GM19328 (cell line): ENCODE measurements around the gene SNX13.

Experiments
- ATAC-seq: cut with Tn5 transposase; IDR thresholded peaks from one replicate; pipeline ENCODE4 v1.9.1; 2021; ENCODE audit warnings: mild to moderate bottlenecking, moderate library complexity; ENCODE audit not compliant: unreplicated experiment

SNX13 gene

DNA sequence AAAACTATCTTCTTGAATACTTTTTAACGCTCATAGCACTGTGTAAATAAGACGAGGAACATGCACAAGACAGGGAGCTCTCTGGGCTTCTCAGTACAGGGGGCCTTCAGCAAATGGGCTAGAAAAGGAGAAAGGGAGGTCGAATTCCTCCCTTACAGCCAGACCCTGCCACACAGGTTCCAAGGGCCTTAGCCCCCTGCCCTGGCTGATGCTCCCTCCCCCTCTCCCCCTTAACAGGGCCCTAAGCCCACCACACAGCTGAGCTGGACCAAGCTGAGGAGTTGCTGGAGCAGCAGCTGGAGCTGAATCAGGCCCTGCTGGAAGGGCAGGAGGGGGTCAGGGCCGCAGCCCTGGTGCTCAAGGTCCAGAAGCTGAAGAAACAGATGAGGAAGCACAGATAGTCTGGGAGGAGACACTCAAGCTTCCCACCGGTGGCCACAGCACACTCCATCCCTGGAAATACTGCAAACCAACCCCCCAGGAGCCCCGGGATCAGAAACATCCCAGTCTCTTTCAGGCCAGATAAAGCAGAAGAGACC lies 153.9 kb downstream of the SNX13 start:
- ATAC-seq: no peak

DNA sequence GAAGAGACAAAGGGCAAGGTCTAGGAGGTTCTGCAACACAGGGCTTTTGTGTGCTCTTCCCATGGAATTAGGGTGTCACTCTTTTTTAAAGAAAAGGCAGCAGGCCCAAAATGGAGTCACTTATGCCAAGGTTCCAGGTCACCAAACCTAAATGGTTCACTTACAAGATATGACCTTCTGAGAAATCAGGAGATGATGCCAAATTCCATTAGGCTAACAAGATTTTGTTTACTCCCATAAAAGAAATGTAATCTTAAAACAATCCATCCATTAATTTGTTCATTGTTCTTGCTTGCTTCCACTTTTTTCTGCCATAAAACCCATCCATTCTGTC lies 158.1 kb downstream of the SNX13 start:
- no peak for ATAC-seq

DNA sequence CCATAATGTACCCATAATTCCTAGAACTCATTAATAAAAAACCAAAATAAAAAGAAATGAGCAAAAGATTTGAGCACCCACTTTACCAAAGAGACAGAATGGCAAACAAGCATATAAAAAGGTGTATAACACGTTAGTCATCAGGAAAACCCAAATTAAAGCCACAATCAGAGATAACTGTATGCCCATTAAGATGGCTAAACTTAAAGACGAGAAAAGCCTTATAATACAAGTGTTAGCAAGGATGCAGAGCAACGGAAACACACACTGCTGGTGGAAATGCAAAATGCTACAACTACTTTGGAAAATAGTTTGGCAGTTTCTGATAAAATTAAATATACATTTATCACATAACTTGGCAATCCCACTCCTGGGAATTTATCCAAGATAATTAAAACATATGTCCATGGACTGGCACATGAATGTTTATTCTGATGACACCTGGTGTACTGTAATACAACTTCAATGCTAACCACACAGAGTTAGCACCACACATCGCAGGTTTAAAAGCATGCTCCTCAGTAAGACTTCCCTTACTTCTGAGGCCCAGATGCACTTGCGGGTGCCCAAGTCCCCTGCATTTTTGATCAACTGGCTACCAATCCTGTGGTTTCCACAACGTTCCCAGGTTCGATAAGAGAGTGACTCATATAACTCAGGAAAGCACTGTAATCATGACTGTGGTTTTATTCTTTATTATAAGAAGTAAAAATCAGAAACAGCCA lies 158.6 kb downstream of the SNX13 start:
- no peak for ATAC-seq

DNA sequence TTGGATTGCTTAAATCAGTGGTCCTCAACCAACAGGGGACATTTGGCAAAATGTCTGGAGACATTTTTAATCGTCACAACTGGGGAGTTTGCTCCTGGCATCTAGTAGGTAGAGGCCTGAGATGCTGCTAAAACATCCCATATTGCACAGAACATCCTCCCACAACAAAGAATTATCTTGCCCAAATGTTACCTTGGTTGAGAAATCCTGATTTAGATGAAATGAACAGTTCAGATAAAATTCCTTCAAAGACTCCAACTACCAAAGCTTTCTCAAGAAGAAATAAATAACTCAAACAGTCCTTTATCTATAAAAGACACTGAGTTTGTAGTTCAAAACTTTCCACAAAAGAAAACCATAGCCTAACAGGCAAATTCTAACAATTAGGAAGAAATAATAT lies 160.9 kb downstream of the SNX13 start:
- ATAC-seq: no peak

- no peak for ATAC-seq
Measured at GRCh38 chr7:17774716-17775288, 165.5 kb downstream of the SNX13 start.

DNA sequence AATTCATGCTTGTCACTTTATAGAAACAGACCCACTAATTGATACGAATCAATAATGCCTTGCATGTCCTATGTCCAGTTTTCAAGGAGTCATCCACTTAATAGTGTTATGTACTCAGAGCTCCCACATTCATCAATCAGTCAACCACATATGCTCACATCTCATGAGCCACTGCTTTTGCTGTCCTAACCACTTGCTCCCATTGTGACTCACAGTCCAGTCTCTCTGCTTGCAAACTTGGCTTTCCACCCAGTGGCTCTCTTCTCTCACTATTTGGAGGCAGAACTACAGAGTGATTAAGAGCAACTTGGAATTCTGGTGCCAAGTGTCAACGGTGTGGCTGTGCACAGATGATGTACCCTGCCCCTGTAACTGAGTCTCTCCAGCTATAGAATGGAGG lies 166.0 kb downstream of the SNX13 start:
- no peak for ATAC-seq

GRCh38 chr7:17773289-17773626 lies 167.0 kb downstream of the SNX13 start:
- no peak for ATAC-seq

DNA sequence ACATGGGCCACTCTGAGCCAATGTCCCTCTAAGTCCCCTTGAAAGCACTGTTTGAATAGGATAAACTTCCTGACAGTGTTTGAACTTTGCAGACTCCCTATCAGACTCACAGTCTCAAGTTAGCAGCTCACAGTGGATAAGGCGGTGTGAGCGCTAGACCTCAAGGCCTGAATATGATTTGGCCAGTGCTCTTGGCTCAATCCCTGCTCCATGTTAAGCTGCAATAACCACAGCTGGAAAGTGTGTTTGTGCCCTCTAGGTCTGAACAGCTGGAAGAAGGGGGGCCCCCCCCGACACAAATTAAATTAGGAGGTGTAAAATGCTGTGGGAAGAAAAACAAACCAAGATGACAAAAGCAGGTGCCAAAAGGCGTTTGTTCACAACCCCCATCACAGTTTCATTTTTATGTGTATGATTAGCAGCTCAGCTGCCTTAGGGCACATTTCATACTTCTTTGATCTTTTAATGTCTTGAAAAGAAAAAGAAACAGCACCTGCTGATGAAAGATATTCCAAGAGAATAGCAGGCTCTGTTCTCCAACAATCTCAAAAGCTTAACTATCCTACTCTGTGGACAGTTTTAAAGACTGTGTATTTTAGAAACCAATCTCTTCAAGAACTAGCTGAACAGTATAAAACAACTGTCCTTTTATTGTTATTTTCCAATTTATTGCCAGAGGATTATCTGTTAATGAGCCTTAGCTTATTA lies 167.6 kb downstream of the SNX13 start:
- no peak for ATAC-seq

DNA sequence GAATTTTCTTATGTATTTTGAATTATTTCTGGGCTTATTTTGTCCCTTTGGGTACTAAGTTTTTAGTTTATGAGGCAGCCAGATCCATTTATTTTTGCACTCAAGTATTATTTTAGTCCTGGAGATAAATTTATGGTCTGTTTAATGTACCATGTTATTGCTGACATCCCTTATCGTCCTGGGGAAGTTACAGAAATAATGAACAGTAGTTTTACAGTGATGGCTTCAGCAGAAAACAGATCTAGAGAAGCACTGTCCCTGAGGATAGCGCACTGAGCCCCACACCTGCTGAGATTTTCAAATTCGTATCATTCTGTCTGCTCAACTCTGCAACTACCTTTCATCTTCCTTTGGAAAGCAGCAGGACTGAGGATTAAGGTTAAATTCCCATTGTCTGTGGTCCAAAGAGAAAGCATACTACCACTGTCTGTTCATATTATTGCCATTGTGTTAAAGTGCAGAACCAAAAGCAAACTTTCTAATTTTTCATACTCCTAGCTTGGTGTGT lies 168.3 kb downstream of the SNX13 start:
- ATAC-seq: no peak

- ATAC-seq: no peak
Measured at GRCh38 chr7:17770710-17771375, 169.5 kb downstream of the SNX13 start.

- no peak for ATAC-seq
Measured at GRCh38 chr7:17769918-17770317, 170.4 kb downstream of the SNX13 start.

DNA sequence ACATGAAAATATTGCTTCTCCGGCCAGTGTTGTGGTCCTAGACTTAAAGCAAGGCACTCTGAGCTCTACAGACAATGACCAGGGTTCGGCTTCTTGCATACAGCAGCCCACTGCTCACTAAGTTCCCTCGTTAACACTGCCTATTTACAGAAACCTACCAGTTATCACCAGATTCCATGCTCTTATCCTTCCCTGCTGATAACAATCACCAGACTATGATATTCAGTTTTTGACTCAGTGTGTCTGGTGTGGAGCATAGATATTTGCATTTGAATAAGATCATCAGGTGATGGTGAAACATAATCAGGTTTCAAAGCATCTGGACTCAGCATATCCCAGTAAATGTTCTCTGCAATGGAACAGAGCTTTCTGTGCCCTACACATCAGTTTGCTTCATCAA lies 182.3 kb downstream of the SNX13 start:
- no peak for ATAC-seq

GRCh38 chr7:17746020-17746530 lies 194.2 kb downstream of the SNX13 start:
- peak; percentile 30 for ATAC-seq

GRCh38 chr7:17745610-17746009 lies 194.7 kb downstream of the SNX13 start:
- ATAC-seq: peak; percentile 72

- no peak for ATAC-seq
Measured at GRCh38 chr7:17743316-17743715, 197.0 kb downstream of the SNX13 start.

- ATAC-seq: no peak
Measured at GRCh38 chr7:17741426-17741825, 198.9 kb downstream of the SNX13 start.
